ENCODE measurements around the gene FPR2.

FPR2 gene

GRCh38 chr19:51816711-51817110 is 55.7 kb downstream of the FPR2 start:
- TF ChIP-seq CTCF (IDR thresholded peaks at IDR 0.05; ENCODE audit: insufficient read depth, low read depth, low read length, missing control alignments), result no peak
- H3K4me3 ChIP-seq (ENCODE audit: low read depth, low read length), result no peak overlapping the region
- no peak for DNase-seq (ENCODE audit: low read depth)

GRCh38 chr19:51820011-51820410 is 59.0 kb downstream of the FPR2 start:
- TF ChIP-seq CTCF (IDR thresholded peaks at IDR 0.05; ENCODE audit: insufficient read depth, low read depth, low read length, missing control alignments), result no peak
- no peak for DNase-seq (ENCODE audit: low read depth)
- no peak overlapping the region for H3K4me3 ChIP-seq (ENCODE audit: low read depth, low read length)

Data from GM12865 (cell line).